H1 (cell line): ENCODE results near the gene HIPK1. TPM values are rescaled to one million over a fixed set of nuclear protein-coding genes. Genes with fewer than 3 reads are reported as not detected.

Experiments
- CTCF ChIA-PET: fragments of 300-600 bp; sonication (Branson Sonifier 250); formaldehyde crosslinking; loops from one replicate; lab custom pipeline; 2021; ENCODE audit not compliant: partially characterized antibody; lab: Charles Lee
- POLR2A ChIA-PET: fragments of 300-600 bp; sonication (Branson Sonifier 250); formaldehyde crosslinking; loops from one replicate; lab custom pipeline; 2021; ENCODE audit warnings: inconsistent platforms; ENCODE audit not compliant: partially characterized antibody; lab: Charles Lee
- DNase-seq, 2 experiments: peaks; one replicate each; pipeline versions ENCODE4 v3.0.0 to v3.0.0-alpha.2; 2010 to 2022; ENCODE audit warnings: low spot score in 2 of 2, low read depth in 1 of 2, mixed read lengths in 1 of 2
- FAIRE-seq: peaks from 2 replicates; lab custom pipeline; 2011; peaks lifted over from hg19 to GRCh38; lab: Jason Lieb, UNC
- H2AFZ ChIP-seq: 2 replicates; pipeline ENCODE4 v1.8.1; 2012; ENCODE audit warnings: low read length, inconsistent platforms
- H2AK5ac ChIP-seq: 2 replicates; pipeline ENCODE4 v1.6.1; 2013; ENCODE audit warnings: low read depth, low read length
- H2BK120ac ChIP-seq: replicated peaks from 2 replicates; pipeline ENCODE3; 2013; ENCODE audit warnings: low read depth, low read length, inconsistent platforms
- H2BK12ac ChIP-seq: 2 replicates; pipeline ENCODE4 v1.6.1; 2013; ENCODE audit warnings: low read depth, low read length
- H2BK15ac ChIP-seq: 2 replicates; pipeline ENCODE4 v1.6.1; 2013; ENCODE audit warnings: low read length
- H2BK20ac ChIP-seq: 2 replicates; pipeline ENCODE4 v1.6.1; 2013; ENCODE audit warnings: low read length
- H2BK5ac ChIP-seq: 2 replicates; pipeline ENCODE4 v1.6.1; 2013; ENCODE audit warnings: low read depth, low read length
- H3K14ac ChIP-seq: 2 replicates; pipeline ENCODE4 v1.6.1; 2013; ENCODE audit warnings: inconsistent platforms; ENCODE audit not compliant: insufficient read length
- H3K18ac ChIP-seq: 2 replicates; pipeline ENCODE4 v1.6.1; 2013; ENCODE audit warnings: low read length; ENCODE audit errors: extremely low read depth
- H3K23ac ChIP-seq: 2 replicates; pipeline ENCODE4 v1.6.1; 2013; ENCODE audit warnings: inconsistent platforms; ENCODE audit not compliant: insufficient read length
- H3K23me2 ChIP-seq: 2 replicates; pipeline ENCODE4 v1.6.1; 2013; ENCODE audit warnings: low read depth, low read length
- H3K27ac ChIP-seq: 2 replicates; pipeline ENCODE4 v1.6.1; 2011; ENCODE audit warnings: low read depth, low read length, inconsistent platforms
- H3K27me3 ChIP-seq, 4 experiments: replicated peaks in 1 of 4; 1 replicate in 1 of 4; 2 replicates in 3 of 4; pipeline versions ENCODE4 v1.6.1 to v1.8.1; 2011 to 2013; ENCODE audit warnings: low read length in 3 of 4, mild to moderate bottlenecking in 3 of 4, inconsistent platforms in 2 of 4, mixed read lengths in 2 of 4, moderate library complexity in 1 of 4; ENCODE audit not compliant: control insufficient read depth in 3 of 4, insufficient read depth in 3 of 4; ENCODE audit errors: extremely low read depth in 1 of 4
- H3K36me3 ChIP-seq, 4 experiments: 2 replicates each; pipeline versions ENCODE4 v1.6.1 to v1.8.1; 2011 to 2013; ENCODE audit warnings: mild to moderate bottlenecking in 4 of 4, low read length in 3 of 4, moderate library complexity in 2 of 4, control low read depth in 1 of 4, inconsistent platforms in 1 of 4; ENCODE audit not compliant: insufficient read depth in 4 of 4, control insufficient read depth in 2 of 4
- H3K4ac ChIP-seq: replicated peaks from 2 replicates; pipeline ENCODE3; 2013; ENCODE audit warnings: low read length, low read depth, mixed read lengths, inconsistent platforms; ENCODE audit not compliant: insufficient read length
- H3K4me1 ChIP-seq, 4 experiments: replicated peaks in 1 of 4; 1 replicate in 1 of 4; 2 replicates in 3 of 4; pipeline versions ENCODE4 v1.6.1 to v1.8.1; 2011 to 2013; ENCODE audit warnings: low read length in 3 of 4, inconsistent platforms in 2 of 4, mixed read lengths in 1 of 4; ENCODE audit not compliant: insufficient read depth in 4 of 4, control insufficient read depth in 3 of 4
- H3K4me2 ChIP-seq, 2 experiments: 2 replicates each; pipeline versions ENCODE4 v1.6.1 to v1.8.1; 2011 to 2013; ENCODE audit warnings: low read depth in 2 of 2, low read length in 2 of 2, control low read depth in 1 of 2, inconsistent platforms in 1 of 2, mild to moderate bottlenecking in 1 of 2; ENCODE audit not compliant: insufficient read depth in 1 of 2
- H3K4me3 ChIP-seq, 4 experiments: fragments of 200-600, 300-600 bp in 1 of 4; sonication (generic), shearing (Covaris generic), sonication (Bioruptor Twin) in 1 of 4; 2 replicates each; pipeline versions ENCODE4 v1.5.1 to v1.8.1; 2011 to 2016; ENCODE audit warnings: low read length in 4 of 4, low read depth in 3 of 4, control low read depth in 2 of 4, inconsistent platforms in 2 of 4, mild to moderate bottlenecking in 2 of 4, mixed read lengths in 1 of 4, moderate library complexity in 1 of 4; ENCODE audit not compliant: insufficient read depth in 2 of 4; ENCODE audit errors: extremely low read depth in 1 of 4
- H3K56ac ChIP-seq: replicated peaks from 2 replicates; pipeline ENCODE3; 2013; ENCODE audit warnings: low read depth, mild to moderate bottlenecking, mixed read lengths, low read length, inconsistent platforms; ENCODE audit not compliant: insufficient read length
- H3K79me1 ChIP-seq: 2 replicates; pipeline ENCODE4 v1.6.1; 2013; ENCODE audit warnings: low read depth, low read length, control low read depth
- H3K79me2 ChIP-seq, 2 experiments: 2 replicates each; pipeline versions ENCODE4 v1.6.1 to v1.8.1; 2012 to 2013; ENCODE audit warnings: low read length in 2 of 2, mild to moderate bottlenecking in 2 of 2, inconsistent platforms in 1 of 2; ENCODE audit not compliant: insufficient read depth in 2 of 2, control insufficient read depth in 1 of 2
- H3K9ac ChIP-seq, 4 experiments: replicated peaks in 1 of 4; 1 replicate in 1 of 4; 2 replicates in 3 of 4; pipeline versions ENCODE4 v1.6.1 to v1.8.1; 2011 to 2013; ENCODE audit warnings: low read depth in 3 of 4, low read length in 3 of 4, control low read depth in 2 of 4, mild to moderate bottlenecking in 2 of 4, moderate library complexity in 2 of 4, inconsistent platforms in 1 of 4; ENCODE audit errors: extremely low read depth in 1 of 4
- H3K9me3 ChIP-seq, 2 experiments: 2 replicates each; pipeline versions ENCODE4 v1.6.1 to v1.8.1; 2012 to 2013; ENCODE audit warnings: mild to moderate bottlenecking in 2 of 2, moderate library complexity in 2 of 2, control low read depth in 1 of 2, inconsistent platforms in 1 of 2, low read depth in 1 of 2, low read length in 1 of 2, mixed read lengths in 1 of 2; ENCODE audit not compliant: insufficient read depth in 2 of 2
- H4K20me1 ChIP-seq, 2 experiments: replicated peaks in 1 of 2; 2 replicates each; pipeline versions ENCODE3 to v1.8.1; 2011 to 2013; ENCODE audit warnings: inconsistent platforms in 2 of 2, low read length in 2 of 2, mild to moderate bottlenecking in 1 of 2; ENCODE audit not compliant: insufficient read depth in 2 of 2, control insufficient read depth in 1 of 2
- H4K5ac ChIP-seq: 2 replicates; pipeline ENCODE4 v1.6.1; 2013; ENCODE audit warnings: low read length, low read depth, mixed read lengths, inconsistent platforms; ENCODE audit not compliant: insufficient read length
- H4K8ac ChIP-seq: 2 replicates; pipeline ENCODE4 v1.8.0; 2013; ENCODE audit warnings: mild to moderate bottlenecking, moderate library complexity, low read length, inconsistent platforms; ENCODE audit not compliant: insufficient read depth; ENCODE audit errors: extremely low read depth
- H4K91ac ChIP-seq: replicated peaks from 2 replicates; pipeline ENCODE3; 2013; ENCODE audit warnings: low read length, mixed read lengths, inconsistent platforms; ENCODE audit not compliant: insufficient read length
- EP300 ChIP-seq, 2 experiments: IDR thresholded peaks; 1 replicate in 1 of 2; 2 replicates in 1 of 2; pipeline ENCODE4 v1.6.1; 2011 to 2012; ENCODE audit warnings: low read depth in 2 of 2, low read length in 2 of 2, mild to moderate bottlenecking in 2 of 2, borderline replicate concordance in 1 of 2, inconsistent platforms in 1 of 2, moderate library complexity in 1 of 2
- FOSL1 ChIP-seq: IDR thresholded peaks from 2 replicates; pipeline ENCODE4 v1.6.1; 2011; ENCODE audit warnings: mild to moderate bottlenecking, low read depth, low read length, moderate library complexity; ENCODE audit not compliant: insufficient read depth
- GTF2F1 ChIP-seq: IDR thresholded peaks from 2 replicates; pipeline ENCODE4 v1.6.1; 2012; ENCODE audit warnings: low read depth, low read length, improper control_type of control experiment, borderline replicate concordance
- PHF8 ChIP-seq: fragments of 200-600 bp; sonication (generic); conservative IDR thresholded peaks from 2 replicates; pipeline ENCODE4 v1.7.1; 2012; ENCODE audit warnings: low read depth, mild to moderate bottlenecking, inconsistent platforms, low read length, moderate library complexity
- SRF ChIP-seq: IDR thresholded peaks from 2 replicates; pipeline ENCODE4 v1.6.1; 2011; ENCODE audit warnings: mild to moderate bottlenecking, low read depth, low read length, moderate library complexity
- TBP ChIP-seq: IDR thresholded peaks from 2 replicates; pipeline ENCODE4 v1.6.1; 2011; ENCODE audit warnings: low read depth, low read length, improper control_type of control experiment
- WGBS, 2 experiments: shearing (Covaris generic) in 1 of 2; methylation state at CpG; one replicate each; pipeline versions ENCODE4 v1.1.6 to v1.1.7; 2013 to 2015; ENCODE audit warnings: low lambda C conversion rate in 2 of 2, mixed read lengths in 2 of 2, inconsistent platforms in 1 of 2, low coverage in 1 of 2, missing lambda C conversion rate in 1 of 2; ENCODE audit not compliant: insufficient replicate concordance in 2 of 2, insufficient coverage in 1 of 2, insufficient read length in 1 of 2; ENCODE audit errors: extremely low coverage in 1 of 2, missing lambda C conversion rate in 1 of 2; 5-methylcytosine and 5-hydroxymethylcytosine counted together
- polyA plus RNA-seq, 7 experiments: library from polyadenylated mRNA; depleted of rRNA in 3 of 7; stranded (reverse) in 5 of 7; unstranded in 2 of 7; fragments of >200 nt in 5 of 7; fragments of 200-250 nt in 2 of 7; gene quantifications; 1 replicate in 5 of 7; 2 replicates in 1 of 7; 4 replicates in 1 of 7; pipeline versions ENCODE4 v1.2.1 to v1.2.3, GENCODE V29; 2011 to 2013; ENCODE audit warnings: missing spikeins in 2 of 7, mixed read lengths in 2 of 7
- total RNA-seq: library from RNA; stranded (reverse); fragmentation: NEBNext Ultra II Directional; extraction: Animal tissue kit (Norgen Biotek cat#: 25700); gene quantifications from 2 replicates; pipeline ENCODE4 v1.2.1, GENCODE V29; 2021
- TF ChIP-seq, protein P1 (sequence below), 3 experiments: IDR thresholded peaks; 1 replicate in 2 of 3; 2 replicates in 1 of 3; pipeline versions ENCODE4 v1.5.1 to v1.6.1; 2011; ENCODE audit warnings: low read length in 3 of 3, mild to moderate bottlenecking in 3 of 3, inconsistent platforms in 2 of 3, low read depth in 1 of 3, moderate library complexity in 1 of 3; ENCODE audit not compliant: insufficient read depth in 1 of 3; ENCODE audit errors: control extremely low read depth in 1 of 3
- TF ChIP-seq, protein P2 (sequence below): IDR thresholded peaks from 2 replicates; pipeline ENCODE4 v1.6.1; 2011; ENCODE audit warnings: low read depth, mild to moderate bottlenecking, low read length; ENCODE audit not compliant: insufficient read depth

The HIPK1 gene
- total and polyA plus RNA-seq, 2 of the 8 experiments (the other 6 are each of a cell fraction or from before 2014, with no cell fraction given) = 46.2 to 64.3 TPM

DNA sequence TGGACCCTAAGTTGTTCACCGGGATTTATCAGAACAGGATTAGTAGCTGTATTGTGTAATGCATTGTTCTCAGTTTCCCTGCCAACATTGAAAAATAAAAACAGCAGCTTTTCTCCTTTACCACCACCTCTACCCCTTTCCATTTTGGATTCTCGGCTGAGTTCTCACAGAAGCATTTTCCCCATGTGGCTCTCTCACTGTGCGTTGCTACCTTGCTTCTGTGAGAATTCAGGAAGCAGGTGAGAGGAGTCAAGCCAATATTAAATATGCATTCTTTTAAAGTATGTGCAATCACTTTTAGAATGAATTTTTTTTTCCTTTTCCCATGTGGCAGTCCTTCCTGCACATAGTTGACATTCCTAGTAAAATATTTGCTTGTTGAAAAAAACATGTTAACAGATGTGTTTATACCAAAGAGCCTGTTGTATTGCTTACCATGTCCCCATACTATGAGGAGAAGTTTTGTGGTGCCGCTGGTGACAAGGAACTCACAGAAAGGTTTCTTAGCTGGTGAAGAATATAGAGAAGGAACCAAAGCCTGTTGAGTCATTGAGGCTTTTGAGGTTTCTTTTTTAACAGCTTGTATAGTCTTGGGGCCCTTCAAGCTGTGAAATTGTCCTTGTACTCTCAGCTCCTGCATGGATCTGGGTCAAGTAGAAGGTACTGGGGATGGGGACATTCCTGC lies 46.2 kb downstream of the HIPK1 start:
- Histone ChIP-seq H3K79me2 (peaks cover 0 to 2% of the 10 kb centered on the region in 2 experiments; a peak in 2 of 4 replicates), H2AK5ac (no peak overlapping the region), H3K4me1 (peaks cover 8 to 28% (median 14%) of the 10 kb centered on the region in 4 experiments), H3K23me2 (no peaks in the 10 kb centered on the region), H3K56ac (no peak overlapping the region), H4K8ac (no peak overlapping the region), H2BK5ac (no peak overlapping the region), H2BK120ac (no peak overlapping the region), H2AFZ (no peak overlapping the region), H3K4me2 (no peak overlapping the region), H3K79me1 (0 out of 2 replicates have a peak, but pooled peaks cover 4% of the 10 kb centered on the region), H3K27me3 (no peaks in the 10 kb centered on the region), H2BK20ac (no peak overlapping the region), H2BK12ac (no peak overlapping the region), H3K4me3 (no peak overlapping the region), H4K20me1 (no peaks in the 10 kb centered on the region), H4K5ac (no peak overlapping the region), H3K18ac (no peak overlapping the region; the same call in 1 of the 2 replicates), H3K14ac (no peak overlapping the region), H3K4ac (no peak overlapping the region), H4K91ac (no peak overlapping the region), H2BK15ac (no peak overlapping the region), H3K27ac (no peak overlapping the region), H3K23ac (no peak overlapping the region), H3K36me3 (peaks cover 0 to 36% (median 25%) of the 10 kb centered on the region in 4 experiments; a peak in 7 of 8 replicates), H3K9ac (no peak overlapping the region), H3K9me3 (no peaks in the 10 kb centered on the region)
- DNase-seq (no peak), FAIRE-seq (no peak)
- ChIA-PET POLR2A (no interaction called here), CTCF (interaction anchor here (0.5 to 4.3 kb wide), 10 partner anchors 12 to 393 kb away, joined by 3 to 20 read pairs (median 4); no protein-coding TSS in a partner anchor)
- WGBS, 2 experiments = 91% methylated on average over 4 of the region's 4 CpGs; no CpG with 5 or more reads in 1 of the 2 experiments
- TF ChIP-seq PHF8 = no peak
- TF ChIP-seq TBP = no peak
- TF ChIP-seq EP300 (IDR thresholded peaks at IDR 0.05; ENCODE audit: borderline replicate concordance in 1 of 2, low read depth in 2 of 2, low read length in 2 of 2) = no peak
- TF ChIP-seq, protein P1, sequence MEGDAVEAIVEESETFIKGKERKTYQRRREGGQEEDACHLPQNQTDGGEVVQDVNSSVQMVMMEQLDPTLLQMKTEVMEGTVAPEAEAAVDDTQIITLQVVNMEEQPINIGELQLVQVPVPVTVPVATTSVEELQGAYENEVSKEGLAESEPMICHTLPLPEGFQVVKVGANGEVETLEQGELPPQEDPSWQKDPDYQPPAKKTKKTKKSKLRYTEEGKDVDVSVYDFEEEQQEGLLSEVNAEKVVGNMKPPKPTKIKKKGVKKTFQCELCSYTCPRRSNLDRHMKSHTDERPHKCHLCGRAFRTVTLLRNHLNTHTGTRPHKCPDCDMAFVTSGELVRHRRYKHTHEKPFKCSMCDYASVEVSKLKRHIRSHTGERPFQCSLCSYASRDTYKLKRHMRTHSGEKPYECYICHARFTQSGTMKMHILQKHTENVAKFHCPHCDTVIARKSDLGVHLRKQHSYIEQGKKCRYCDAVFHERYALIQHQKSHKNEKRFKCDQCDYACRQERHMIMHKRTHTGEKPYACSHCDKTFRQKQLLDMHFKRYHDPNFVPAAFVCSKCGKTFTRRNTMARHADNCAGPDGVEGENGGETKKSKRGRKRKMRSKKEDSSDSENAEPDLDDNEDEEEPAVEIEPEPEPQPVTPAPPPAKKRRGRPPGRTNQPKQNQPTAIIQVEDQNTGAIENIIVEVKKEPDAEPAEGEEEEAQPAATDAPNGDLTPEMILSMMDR (IDR thresholded peaks at IDR 0.05; ENCODE audit: control extremely low read depth in 1 of 3, insufficient read depth in 1 of 3, low read depth in 1 of 3, low read length in 3 of 3) = no peak
- TF ChIP-seq, protein P2, sequence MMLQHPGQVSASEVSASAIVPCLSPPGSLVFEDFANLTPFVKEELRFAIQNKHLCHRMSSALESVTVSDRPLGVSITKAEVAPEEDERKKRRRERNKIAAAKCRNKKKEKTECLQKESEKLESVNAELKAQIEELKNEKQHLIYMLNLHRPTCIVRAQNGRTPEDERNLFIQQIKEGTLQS = no peak
- TF ChIP-seq GTF2F1 = no peak
- TF ChIP-seq FOSL1 = no peak
- TF ChIP-seq SRF = no peak
